AG04450 (cell line): ENCODE measurements around the gene SLC9A5. TPM values are rescaled to one million over a fixed set of nuclear protein-coding genes. Genes with fewer than 3 reads are reported as not detected.

ENCODE experiments used
- CTCF ChIA-PET: fragments of 300-600, 350-600 bp; formaldehyde crosslinking; extraction: SDS; loops from one replicate; lab custom pipeline; 2022; ENCODE audit warnings: antibody characterized with exemption, inconsistent platforms; lab: Charles Lee
- POLR2A ChIA-PET: fragments of 350-600 bp; formaldehyde crosslinking; extraction: SDS; loops from one replicate; lab custom pipeline; 2021; ENCODE audit warnings: antibody characterized with exemption, inconsistent platforms; lab: Yijun Ruan, JAX
- DNase-seq: peaks from one replicate; pipeline ENCODE4 v3.0.0-alpha.2; 2011; ENCODE audit warnings: low read depth, low spot score
- H3K27ac ChIP-seq: one replicate; pipeline ENCODE4 v1.5.1; 2012; ENCODE audit warnings: low read depth, low read length, control low read depth
- H3K27me3 ChIP-seq: one replicate; pipeline ENCODE4 v1.6.0; 2012; ENCODE audit warnings: low read length; ENCODE audit not compliant: control insufficient read depth, insufficient read depth
- H3K4me3 ChIP-seq: 2 replicates; pipeline ENCODE4 v1.5.1; 2011; ENCODE audit warnings: mild to moderate bottlenecking, low read depth, low read length, control low read depth
- H3K9me3 ChIP-seq: 2 replicates; pipeline ENCODE4 v1.5.1; 2012; ENCODE audit warnings: low read length; ENCODE audit not compliant: control insufficient read depth, insufficient read depth
- polyA plus RNA-seq: library from polyadenylated mRNA; depleted of rRNA; stranded (reverse); fragments of >200 nt; gene quantifications from 2 replicates; pipeline ENCODE4 v1.2.3, GENCODE V29; 2011
- TF ChIP-seq, protein P1 (sequence below): IDR thresholded peaks from 2 replicates; pipeline ENCODE4 v1.5.1; 2011; ENCODE audit warnings: low read depth, low read length, control low read depth, inconsistent platforms

The SLC9A5 gene
- polyA plus RNA-seq, 1 experiment, result 2.4 TPM

- TF ChIP-seq, protein P1, sequence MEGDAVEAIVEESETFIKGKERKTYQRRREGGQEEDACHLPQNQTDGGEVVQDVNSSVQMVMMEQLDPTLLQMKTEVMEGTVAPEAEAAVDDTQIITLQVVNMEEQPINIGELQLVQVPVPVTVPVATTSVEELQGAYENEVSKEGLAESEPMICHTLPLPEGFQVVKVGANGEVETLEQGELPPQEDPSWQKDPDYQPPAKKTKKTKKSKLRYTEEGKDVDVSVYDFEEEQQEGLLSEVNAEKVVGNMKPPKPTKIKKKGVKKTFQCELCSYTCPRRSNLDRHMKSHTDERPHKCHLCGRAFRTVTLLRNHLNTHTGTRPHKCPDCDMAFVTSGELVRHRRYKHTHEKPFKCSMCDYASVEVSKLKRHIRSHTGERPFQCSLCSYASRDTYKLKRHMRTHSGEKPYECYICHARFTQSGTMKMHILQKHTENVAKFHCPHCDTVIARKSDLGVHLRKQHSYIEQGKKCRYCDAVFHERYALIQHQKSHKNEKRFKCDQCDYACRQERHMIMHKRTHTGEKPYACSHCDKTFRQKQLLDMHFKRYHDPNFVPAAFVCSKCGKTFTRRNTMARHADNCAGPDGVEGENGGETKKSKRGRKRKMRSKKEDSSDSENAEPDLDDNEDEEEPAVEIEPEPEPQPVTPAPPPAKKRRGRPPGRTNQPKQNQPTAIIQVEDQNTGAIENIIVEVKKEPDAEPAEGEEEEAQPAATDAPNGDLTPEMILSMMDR, result no peak
- no peak for DNase-seq
- CTCF ChIA-PET, result interaction anchor here (1.8 kb wide), 1 partner anchor 107 kb away, joined by 6 read pairs; the partner anchor contains the start of gene TPPP3
- no peaks in the 10 kb centered on the region; the same call in 1 of the 2 replicates for H3K9me3 ChIP-seq
- no peak overlapping the region for H3K4me3 ChIP-seq
- POLR2A ChIA-PET, result interaction anchor here (0.6 to 0.9 kb wide), 2 partner anchors 26 to 60 kb away, joined by 3 to 4 read pairs; partner anchors contain the start of gene TMEM208
- no peaks in the 10 kb centered on the region for H3K27me3 ChIP-seq
- no peak overlapping the region for H3K27ac ChIP-seq
These were observed 37.9 kb downstream of the SLC9A5 start for GRCh38 chr16:67286441-67287235.

DNA sequence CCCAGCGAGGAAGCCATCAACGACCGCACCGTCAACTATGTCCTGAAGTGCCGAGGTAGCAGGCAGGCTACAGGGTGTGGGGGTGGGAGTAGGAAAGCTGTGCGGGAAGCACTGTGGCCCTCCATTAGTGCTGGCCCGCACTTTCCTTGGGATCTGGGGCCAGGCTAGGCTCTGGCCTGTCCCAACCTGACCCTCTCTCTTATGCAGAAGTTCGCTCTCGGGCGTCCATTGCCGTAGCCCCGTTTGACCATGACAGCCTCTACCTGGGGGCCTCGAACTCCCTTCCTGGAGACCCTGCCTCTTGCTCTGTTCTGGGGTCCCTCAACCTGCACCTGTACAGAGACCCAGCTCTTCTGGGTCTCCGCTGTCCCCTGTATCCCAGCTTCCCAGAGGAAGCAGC, 39.2 kb downstream of the SLC9A5 start:
- no peaks in the 10 kb centered on the region; the same call in 1 of the 2 replicates for H3K9me3 ChIP-seq
- no peak overlapping the region for H3K4me3 ChIP-seq
- POLR2A ChIA-PET, result interaction anchor here (1.3 kb wide), 1 partner anchor 11 kb away, joined by 3 read pairs; no protein-coding TSS in a partner anchor
- H3K27me3 ChIP-seq, result no peaks in the 10 kb centered on the region
- TF ChIP-seq, protein P1, result no peak
- DNase-seq, result no peak
- no peak overlapping the region for H3K27ac ChIP-seq
- CTCF ChIA-PET, result no interaction called here

GRCh38 chr16:67291461-67291860, 42.7 kb downstream of the SLC9A5 start:
- Histone ChIP-seq H3K9me3 (no peaks in the 10 kb centered on the region), H3K27me3 (no peaks in the 10 kb centered on the region), H3K4me3 (no peak overlapping the region), H3K27ac (no peak overlapping the region)
- DNase-seq, result no peak
- ChIA-PET CTCF (no interaction called here), POLR2A (no interaction called here)
- TF ChIP-seq, protein P1, result no peak

DNA sequence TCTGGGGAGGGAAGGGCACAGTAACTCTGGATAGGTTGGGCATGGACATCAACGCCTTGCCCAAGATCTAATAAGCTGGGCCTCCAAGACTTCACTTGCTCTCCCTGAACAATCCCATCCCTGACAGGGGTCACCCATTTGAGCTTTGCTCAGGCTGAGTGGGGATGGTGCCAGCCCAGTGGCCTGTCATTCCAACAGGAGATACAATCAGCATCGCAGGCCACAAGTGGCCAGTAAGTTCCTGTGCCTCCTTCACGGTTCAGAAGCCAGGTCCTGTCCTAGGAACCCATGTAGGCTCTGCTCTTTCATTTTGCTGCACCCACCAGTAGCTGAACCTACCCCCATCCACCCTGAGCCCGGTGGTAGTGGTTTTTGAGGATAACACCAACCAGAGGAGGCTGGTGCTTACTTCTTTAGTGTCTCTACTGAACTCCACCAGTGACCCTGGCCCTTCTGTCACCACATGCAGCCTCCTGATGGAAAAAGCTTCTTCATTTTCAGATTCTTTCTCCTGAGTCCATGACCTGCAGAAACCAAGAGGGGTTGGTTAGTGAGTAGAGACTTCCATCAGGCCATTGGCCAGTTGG, 45.5 kb downstream of the SLC9A5 start:
- no peak overlapping the region for H3K4me3 ChIP-seq
- ChIA-PET POLR2A (interaction anchor here (1.4 kb wide), 1 partner anchor 17 kb away, joined by 3 read pairs; no protein-coding TSS in a partner anchor), CTCF (interaction anchor here (0.5 kb wide), 1 partner anchor 102 kb away, joined by 4 read pairs; no protein-coding TSS in a partner anchor)
- no peaks in the 10 kb centered on the region for H3K9me3 ChIP-seq
- no peaks in the 10 kb centered on the region for H3K27me3 ChIP-seq
- peak overlapping the region; percentile 31 for H3K27ac ChIP-seq
- DNase-seq, result no peak
- TF ChIP-seq, protein P1, result no peak
